GM12892 (cell line): Measurements from ENCODE around the gene ELL2.

Experiments
- POLR2A ChIP-seq: IDR thresholded peaks from 2 replicates; pipeline ENCODE4 v1.6.1; 2011; ENCODE audit warnings: low read depth, low read length, control low read depth
- POLR2AphosphoS5 ChIP-seq: IDR thresholded peaks from 2 replicates; pipeline ENCODE4 v1.6.1; 2011; ENCODE audit warnings: low read depth, low read length, control low read depth
- TAF1 ChIP-seq: IDR thresholded peaks from 2 replicates; pipeline ENCODE4 v1.6.1; 2011; ENCODE audit warnings: low read depth, mild to moderate bottlenecking, control low read depth, low read length, borderline replicate concordance

DNA sequence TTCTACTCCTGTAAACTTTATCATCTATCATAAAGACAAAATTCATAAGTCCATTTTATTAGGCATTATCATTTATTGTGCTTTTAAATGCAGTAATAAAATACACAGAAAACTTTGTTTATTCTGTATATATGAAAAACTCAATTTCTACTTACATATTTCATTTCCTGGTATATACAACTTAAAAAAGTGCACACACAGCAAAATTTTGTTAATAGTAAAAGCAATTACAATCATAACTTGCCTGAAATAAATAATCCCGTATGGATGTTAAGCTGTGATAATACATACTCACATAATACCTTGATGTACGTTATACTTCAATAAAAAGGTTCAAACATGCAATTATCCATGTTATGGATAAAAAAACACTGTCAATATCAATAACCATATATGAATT is 19.2 kb downstream of the ELL2 start:
- TF ChIP-seq POLR2A = no peak
- TF ChIP-seq TAF1 = no peak
- no peak for TF ChIP-seq POLR2AphosphoS5
